ENCODE measurements around the gene RFLNA.

DNA sequence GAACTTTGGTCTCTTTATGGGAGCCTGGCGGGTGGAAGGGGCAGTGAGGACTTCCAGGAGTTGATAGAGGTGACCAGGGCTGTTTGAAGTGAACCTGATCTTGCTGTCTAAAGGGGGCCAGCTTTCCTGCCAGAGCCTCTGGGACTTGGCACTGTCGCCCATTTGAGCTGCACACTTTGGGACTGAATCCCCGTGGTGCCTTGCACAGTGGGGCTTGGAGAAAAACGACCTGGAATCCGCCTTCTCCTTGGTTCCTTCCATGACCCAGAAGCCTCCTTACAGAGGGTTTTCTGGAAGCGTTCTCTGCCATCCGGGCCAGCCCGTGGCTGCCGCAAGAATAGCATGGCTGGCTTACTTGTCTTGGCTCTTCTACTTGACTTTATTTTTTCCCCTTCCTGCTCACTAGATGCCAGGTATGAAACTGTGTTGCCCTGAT lies 2.0 kb downstream of the RFLNA start:
- TF ChIP-seq, protein P1, sequence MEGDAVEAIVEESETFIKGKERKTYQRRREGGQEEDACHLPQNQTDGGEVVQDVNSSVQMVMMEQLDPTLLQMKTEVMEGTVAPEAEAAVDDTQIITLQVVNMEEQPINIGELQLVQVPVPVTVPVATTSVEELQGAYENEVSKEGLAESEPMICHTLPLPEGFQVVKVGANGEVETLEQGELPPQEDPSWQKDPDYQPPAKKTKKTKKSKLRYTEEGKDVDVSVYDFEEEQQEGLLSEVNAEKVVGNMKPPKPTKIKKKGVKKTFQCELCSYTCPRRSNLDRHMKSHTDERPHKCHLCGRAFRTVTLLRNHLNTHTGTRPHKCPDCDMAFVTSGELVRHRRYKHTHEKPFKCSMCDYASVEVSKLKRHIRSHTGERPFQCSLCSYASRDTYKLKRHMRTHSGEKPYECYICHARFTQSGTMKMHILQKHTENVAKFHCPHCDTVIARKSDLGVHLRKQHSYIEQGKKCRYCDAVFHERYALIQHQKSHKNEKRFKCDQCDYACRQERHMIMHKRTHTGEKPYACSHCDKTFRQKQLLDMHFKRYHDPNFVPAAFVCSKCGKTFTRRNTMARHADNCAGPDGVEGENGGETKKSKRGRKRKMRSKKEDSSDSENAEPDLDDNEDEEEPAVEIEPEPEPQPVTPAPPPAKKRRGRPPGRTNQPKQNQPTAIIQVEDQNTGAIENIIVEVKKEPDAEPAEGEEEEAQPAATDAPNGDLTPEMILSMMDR (IDR thresholded peaks at IDR 0.05) = no peak
- no peak for TF ChIP-seq POLR2A (IDR thresholded peaks at IDR 0.05)
- TF ChIP-seq EP300 (IDR thresholded peaks at IDR 0.05) = no peak
